Caco-2 (cell line): ENCODE results near the gene MS4A4E. TPM values are rescaled to one million over a fixed set of nuclear protein-coding genes. Genes with fewer than 3 reads are reported as not detected.
"Not testable (repeated sequence)": the region's sequence is repeated elsewhere in the genome, so short reads cannot be mapped to it uniquely, and the experiment has no call there.

Experiments
- BruUV-seq: library from RNA; stranded (reverse); fragments of 400-500 nt; replicated peaks from 2 replicates; lab custom pipeline; 2021; lab: Mats Ljungman, UMichigan
- CTCF ChIA-PET: fragments of 300-600 bp; sonication (Branson Sonifier 250); formaldehyde crosslinking; loops from one replicate; lab custom pipeline; 2022; ENCODE audit warnings: antibody characterized with exemption; lab: Charles Lee
- POLR2A ChIA-PET: fragments of 300-600 bp; sonication (Branson Sonifier 250); formaldehyde crosslinking; loops from one replicate; lab custom pipeline; 2022; ENCODE audit warnings: antibody characterized with exemption; lab: Charles Lee
- DNase-seq, 2 experiments: peaks; one replicate each; pipeline versions ENCODE4 v3.0.0 to v3.0.0-alpha.2; 2020 to 2022
- H3K27me3 ChIP-seq: replicated peaks from 2 replicates; pipeline ENCODE4 v1.6.0; 2011; ENCODE audit warnings: low read length; ENCODE audit not compliant: control insufficient read depth, insufficient read depth
- H3K36me3 ChIP-seq: 2 replicates; pipeline ENCODE4 v1.5.1; 2011; ENCODE audit warnings: low read length; ENCODE audit not compliant: control insufficient read depth, insufficient read depth
- H3K4me1 ChIP-seq: fragments of 250-450 bp; sonication (Bioruptor Pico); 2 replicates; pipeline ENCODE4 v1.5.1; 2020; ENCODE audit warnings: mild to moderate bottlenecking
- H3K4me3 ChIP-seq: 2 replicates; pipeline ENCODE4 v1.5.1; 2011; ENCODE audit warnings: low read depth, mild to moderate bottlenecking, control low read depth, low read length
- H3K9me3 ChIP-seq: fragments of 250-450 bp; sonication (Bioruptor Pico); 2 replicates; pipeline ENCODE4 v1.5.1; 2020; ENCODE audit warnings: mild to moderate bottlenecking, moderate library complexity
- H3K27ac Mint-ChIP-seq: one replicate; pipeline ENCODE4 v1.8.0; 2022; ENCODE audit warnings: mixed read lengths; ENCODE audit not compliant: unreplicated experiment
- H3K27me3 Mint-ChIP-seq: one replicate; pipeline ENCODE4 v1.8.0; 2022; ENCODE audit warnings: mixed read lengths; ENCODE audit not compliant: insufficient read depth, unreplicated experiment
- H3K36me3 Mint-ChIP-seq: one replicate; pipeline ENCODE4 v1.8.0; 2022; ENCODE audit warnings: mild to moderate bottlenecking, mixed read lengths; ENCODE audit not compliant: insufficient read depth, unreplicated experiment
- H3K4me1 Mint-ChIP-seq: one replicate; pipeline ENCODE4 v1.8.0; 2022; ENCODE audit warnings: low read depth, mixed read lengths; ENCODE audit not compliant: unreplicated experiment
- H3K4me3 Mint-ChIP-seq: one replicate; pipeline ENCODE4 v1.8.0; 2022; ENCODE audit warnings: mild to moderate bottlenecking, moderate library complexity, mixed read lengths; ENCODE audit not compliant: unreplicated experiment
- H3K9me3 Mint-ChIP-seq: one replicate; pipeline ENCODE4 v1.8.0; 2022; ENCODE audit warnings: mixed read lengths; ENCODE audit not compliant: unreplicated experiment
- CTCF ChIP-seq, 2 experiments: fragments of 200-600 bp in 1 of 2; IDR thresholded peaks; 1 replicate in 1 of 2; 2 replicates in 1 of 2; pipeline versions ENCODE4 v1.5.1 to v1.8.0; 2011 to 2022; ENCODE audit warnings: antibody characterized with exemption in 1 of 2, control low read depth in 1 of 2, inconsistent platforms in 1 of 2, low read depth in 1 of 2, low read length in 1 of 2, mild to moderate bottlenecking in 1 of 2, moderate library complexity in 1 of 2; ENCODE audit not compliant: insufficient read depth in 1 of 2, severe bottlenecking in 1 of 2, unreplicated experiment in 1 of 2
- intact Hi-C: fragments of 100-400 bp; cut with micrococcal nuclease; formaldehyde crosslinking; loops from one replicate; pipeline ENCODE4 v1.10.0; 2022; ENCODE audit not compliant: unreplicated experiment
- total RNA-seq: library from RNA; stranded (reverse); gene quantifications from 2 replicates; pipeline ENCODE4 v1.2.3, GENCODE V29; 2022

The MS4A4E gene
- total RNA-seq, 1 experiment from 2014 or later: not detected

DNA sequence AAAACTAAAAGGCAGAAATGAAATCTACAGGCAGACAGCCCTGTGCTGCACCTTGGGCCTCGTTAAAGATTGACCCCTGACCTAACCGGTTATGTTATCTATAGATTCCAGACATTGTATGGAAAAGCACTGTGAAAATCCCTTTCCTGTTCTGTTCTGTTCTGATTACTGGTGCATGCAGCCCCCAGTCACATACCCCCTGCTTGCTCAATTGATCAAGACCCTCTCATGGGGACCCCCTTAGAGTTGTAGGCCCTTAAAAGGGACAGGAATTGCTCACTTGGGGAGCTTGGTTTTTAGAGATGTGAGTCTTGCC is 57.5 kb downstream of the MS4A4E start:
- H3K4me3 ChIP-seq, H3K9me3 ChIP-seq, CTCF ChIA-PET, H3K36me3 Mint-ChIP-seq, BruUV-seq, H3K27me3 Mint-ChIP-seq, intact Hi-C loops, H3K27me3 ChIP-seq, POLR2A ChIA-PET, H3K4me1 Mint-ChIP-seq, H3K36me3 ChIP-seq: not testable (repeated sequence)
- Mint-ChIP-seq H3K27ac (peak overlapping the region; percentile 30), H3K9me3 (peaks cover 18% of the 10 kb centered on the region), H3K4me3 (peak overlapping the region; percentile 18)
- peaks cover 15% of the 10 kb centered on the region for H3K4me1 ChIP-seq
- DNase-seq: peak in 1 of 2 experiments; percentile 21

- no peaks in the 10 kb centered on the region for H3K27me3 ChIP-seq
- no peak for DNase-seq
- H3K9me3 ChIP-seq: 0 out of 2 replicates have a peak, but pooled peaks cover 3% of the 10 kb centered on the region
- POLR2A ChIA-PET: no interaction called here
- peaks cover 15% of the 10 kb centered on the region for H3K4me1 ChIP-seq
- no peaks in the 10 kb centered on the region; the same call in 1 of the 2 replicates for H3K36me3 ChIP-seq
- Mint-ChIP-seq H3K27ac (peak overlapping the region; percentile 30), H3K9me3 (peaks cover 18% of the 10 kb centered on the region), H3K4me3 (peak overlapping the region; percentile 18), H3K36me3 (no peaks in the 10 kb centered on the region), H3K4me1 (peaks cover 7% of the 10 kb centered on the region), H3K27me3 (no peaks in the 10 kb centered on the region)
- no peak overlapping the region for H3K4me3 ChIP-seq
- no peak for TF ChIP-seq CTCF (IDR thresholded peaks at IDR 0.05; ENCODE audit: insufficient read depth in 1 of 2, low read depth in 1 of 2, low read length in 1 of 2, severe bottlenecking in 1 of 2, unreplicated experiment in 1 of 2)
- no TSS peak for BruUV-seq
- CTCF ChIA-PET: no interaction called here
- intact Hi-C loops: no loop called here
Measured at GRCh38 chr11:60184824-60185511, 58.0 kb downstream of the MS4A4E start.

DNA sequence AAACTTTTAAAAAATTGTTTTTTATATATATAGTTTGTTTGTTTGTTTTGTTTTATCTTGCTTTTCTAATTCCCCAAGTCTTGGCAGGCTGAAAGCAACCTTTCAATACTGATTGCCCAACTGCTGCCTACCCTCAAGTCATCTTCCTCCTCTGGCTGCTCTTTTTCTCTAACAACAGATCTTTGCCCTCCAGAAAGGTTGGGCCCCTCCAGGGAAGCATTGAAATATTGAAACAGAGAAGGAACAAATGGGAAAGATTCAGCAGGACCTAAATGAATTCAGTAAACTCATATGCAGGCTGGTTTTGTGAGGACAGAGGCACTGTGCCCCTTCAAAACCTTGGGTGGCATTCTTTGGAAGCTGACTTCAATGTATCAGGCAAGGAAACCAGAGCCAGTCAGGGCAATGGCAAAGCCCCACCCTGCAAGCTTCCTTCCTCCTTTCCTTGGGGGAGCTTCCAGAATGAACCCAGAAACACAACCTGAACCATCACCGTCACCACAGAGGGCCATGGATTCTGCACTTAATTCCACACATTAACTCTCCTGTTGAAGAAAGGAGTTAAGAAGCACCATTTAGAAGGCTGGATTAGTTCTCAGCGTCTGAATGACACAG is 59.2 kb downstream of the MS4A4E start:
- CTCF ChIA-PET: no interaction called here
- Histone ChIP-seq H3K4me1 (peaks cover 15% of the 10 kb centered on the region), H3K4me3 (no peak overlapping the region), H3K27me3 (no peaks in the 10 kb centered on the region), H3K36me3 (no peaks in the 10 kb centered on the region; the same call in 1 of the 2 replicates), H3K9me3 (0 out of 2 replicates have a peak, but pooled peaks cover 3% of the 10 kb centered on the region)
- no peak for DNase-seq
- intact Hi-C loops: no loop called here
- no peaks in the 10 kb centered on the region for H3K36me3 Mint-ChIP-seq
- no peak overlapping the region for H3K27ac Mint-ChIP-seq
- TF ChIP-seq CTCF (IDR thresholded peaks at IDR 0.05; ENCODE audit: insufficient read depth in 1 of 2, low read depth in 1 of 2, low read length in 1 of 2, severe bottlenecking in 1 of 2, unreplicated experiment in 1 of 2): no peak
- no TSS peak for BruUV-seq
- POLR2A ChIA-PET: no interaction called here
- H3K9me3 Mint-ChIP-seq: peaks cover 13% of the 10 kb centered on the region
- H3K27me3 Mint-ChIP-seq: no peaks in the 10 kb centered on the region
- H3K4me3 Mint-ChIP-seq: no peak overlapping the region
- H3K4me1 Mint-ChIP-seq: peaks cover 7% of the 10 kb centered on the region
